SK-N-SH treated with all-trans-retinoic acid at 6 μM for 48 hours (cell line): ENCODE data around the gene GRAP.
A peak's percentile ranks its signal among the peaks of the same experiment; 100 is the strongest.
"Not testable (repeated sequence)": the region's sequence is repeated elsewhere in the genome, so short reads cannot be mapped to it uniquely, and the experiment has no call there.

Source experiments
- ATAC-seq: fragments of 200-7000 bp; cut with Tn5 transposase; 3 replicates; pipeline ENCODE4 v1.9.1; 2020; ENCODE audit warnings: mild to moderate bottlenecking, moderate library complexity
- CREB5 ChIP-seq: fragments of 250-450 bp; sonication (Bioruptor Pico); IDR thresholded peaks from 2 replicates; pipeline ENCODE4 v1.5.1; 2020; ENCODE audit warnings: low read depth, mild to moderate bottlenecking, moderate library complexity
- CSRNP3 ChIP-seq: fragments of 250-450 bp; sonication (Bioruptor Pico); IDR thresholded peaks from 2 replicates; pipeline ENCODE4 v1.5.1; 2021; ENCODE audit warnings: mild to moderate bottlenecking, moderate library complexity
- GLIS3 ChIP-seq: fragments of 250-450 bp; sonication (Bioruptor Pico); IDR thresholded peaks from 2 replicates; pipeline ENCODE4 v1.5.0; 2020; ENCODE audit warnings: mild to moderate bottlenecking, moderate library complexity
- TCF4 ChIP-seq: fragments of 250-450 bp; sonication (Bioruptor Pico); IDR thresholded peaks from 2 replicates; pipeline ENCODE4 v1.8.0; 2021; ENCODE audit warnings: mild to moderate bottlenecking, moderate library complexity, borderline replicate concordance
- ZNF70 ChIP-seq: fragments of 450-650 bp; formaldehyde crosslinking; IDR thresholded peaks from 2 replicates; pipeline ENCODE4 v1.5.0; 2020; ENCODE audit warnings: mild to moderate bottlenecking, moderate library complexity

Gene GRAP

GRCh38 chr17:19063326-19063956, 16.7 kb upstream of the GRAP start (continued):
- TF ChIP-seq CSRNP3 (CRISPR knock-in tag) (peak; percentile 99), ZNF70 (CRISPR knock-in tag) (peak; percentile 94), CREB5 (CRISPR knock-in tag) (peak; percentile 99), TCF4 (peak; percentile 77; the same call in 1 of the 2 replicates), GLIS3 (peak; percentile 100)

GRCh38 chr17:19062718-19063325, 16.1 kb upstream of the GRAP start:
- ATAC-seq = peak; percentile 96

GRCh38 chr17:19062009-19062717, 15.4 kb upstream of the GRAP start:
- peak; percentile 66 for ATAC-seq

- peak; percentile 89 for ATAC-seq
Observed at GRCh38 chr17:19055447-19055846, 8.7 kb upstream of the GRAP start.

GRCh38 chr17:19048826-19049225, 2.1 kb upstream of the GRAP start:
- not testable (repeated sequence) for ATAC-seq

- ATAC-seq = not testable (repeated sequence)
Observed at GRCh38 chr17:19047510-19047909, 753 bp upstream of the GRAP start.

- ATAC-seq = 0 out of 3 replicates have a peak, but pooled peaks have one; percentile 20
Observed at GRCh38 chr17:19044643-19045042, 2.1 kb downstream of the GRAP start.

- not testable (repeated sequence) for ATAC-seq
Observed at GRCh38 chr17:19043032-19043431, 3.7 kb downstream of the GRAP start.

- ATAC-seq = not testable (repeated sequence)
Observed at GRCh38 chr17:19042369-19042768, 4.4 kb downstream of the GRAP start.

- not testable (repeated sequence) for ATAC-seq
Observed at GRCh38 chr17:19041871-19042270, 4.9 kb downstream of the GRAP start.

- ATAC-seq = not testable (repeated sequence)
Observed at GRCh38 chr17:19040350-19040749, 6.4 kb downstream of the GRAP start.

GRCh38 chr17:19038730-19039129, 8.0 kb downstream of the GRAP start:
- not testable (repeated sequence) for ATAC-seq

- peak; percentile 84 for ATAC-seq
Observed at GRCh38 chr17:19038007-19038406, 8.8 kb downstream of the GRAP start.

- peak; percentile 21 for ATAC-seq
Observed at GRCh38 chr17:19037547-19037946, 9.2 kb downstream of the GRAP start.

GRCh38 chr17:19036186-19036585, 10.6 kb downstream of the GRAP start:
- ATAC-seq = not testable (repeated sequence)

GRCh38 chr17:19032377-19032988, 14.3 kb downstream of the GRAP start:
- ATAC-seq = peak; percentile 83

- peak; percentile 89 for ATAC-seq
Observed at GRCh38 chr17:19031729-19032128, 15.0 kb downstream of the GRAP start.

- ATAC-seq = not testable (repeated sequence)
Observed at GRCh38 chr17:19030771-19031449, 15.8 kb downstream of the GRAP start.

GRCh38 chr17:19029740-19030139, 17.0 kb downstream of the GRAP start:
- peak; percentile 47 for ATAC-seq
